Activated CD8-positive, alpha-beta memory T cell treated with anti-CD3 and anti-CD28 coated beads, Interleukin-2, amount 50 U/mL, for 4 hours (primary cell): ENCODE data around the gene TCOF1.

Source experiments
- DNase-seq: peaks from one replicate; pipeline ENCODE4 v3.0.0-alpha.2; 2020

Gene TCOF1

GRCh38 chr5:150357326-150358260, at the start of gene TCOF1:
TCOF1 (plus strand) TSS chr5:150357697; CDS start chr5:150357747, 50 bp downstream.
- peak; percentile 98 for DNase-seq

DNA sequence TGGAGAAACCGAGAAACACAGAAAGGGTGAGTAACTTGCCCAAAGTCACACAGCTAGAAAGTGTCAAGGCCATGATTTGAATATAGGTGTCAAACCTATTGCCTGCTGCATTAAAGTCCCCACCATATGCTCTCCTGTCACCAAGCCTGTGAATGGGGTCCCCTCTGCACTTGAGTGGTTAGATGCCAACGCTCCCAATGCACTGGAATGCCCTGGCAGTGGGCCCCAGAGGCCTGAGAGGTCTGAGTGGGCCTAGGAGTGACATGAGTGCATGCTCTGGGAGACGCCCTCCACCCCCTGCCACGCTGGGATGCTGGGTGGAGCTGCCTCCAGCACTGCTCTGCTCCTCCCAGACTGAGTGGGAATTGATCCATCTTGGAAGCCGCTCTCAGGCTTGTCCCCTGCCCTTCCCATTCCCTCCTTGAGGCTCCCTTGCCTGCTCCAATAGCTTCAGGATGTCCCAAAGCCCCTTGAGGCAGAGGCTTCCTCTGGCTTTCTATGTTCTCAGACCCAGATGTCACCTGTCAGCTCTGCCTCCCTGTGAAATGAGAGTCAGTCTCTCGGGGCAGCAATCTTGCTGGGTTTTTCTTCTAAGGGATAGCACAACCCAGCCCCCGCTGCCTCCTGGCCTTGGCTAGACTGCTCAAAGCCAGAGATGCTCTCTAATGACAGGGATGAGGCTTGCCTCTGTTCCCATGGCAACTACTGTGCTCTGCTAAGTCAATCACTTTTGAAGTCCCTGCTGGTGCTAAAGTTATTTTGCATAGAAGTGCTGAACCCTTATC, 48.2 kb upstream of the TCOF1 start:
- DNase-seq, result no peak

- DNase-seq, result no peak
Measured at GRCh38 chr5:150309886-150310239, 47.6 kb upstream of the TCOF1 start.

DNA sequence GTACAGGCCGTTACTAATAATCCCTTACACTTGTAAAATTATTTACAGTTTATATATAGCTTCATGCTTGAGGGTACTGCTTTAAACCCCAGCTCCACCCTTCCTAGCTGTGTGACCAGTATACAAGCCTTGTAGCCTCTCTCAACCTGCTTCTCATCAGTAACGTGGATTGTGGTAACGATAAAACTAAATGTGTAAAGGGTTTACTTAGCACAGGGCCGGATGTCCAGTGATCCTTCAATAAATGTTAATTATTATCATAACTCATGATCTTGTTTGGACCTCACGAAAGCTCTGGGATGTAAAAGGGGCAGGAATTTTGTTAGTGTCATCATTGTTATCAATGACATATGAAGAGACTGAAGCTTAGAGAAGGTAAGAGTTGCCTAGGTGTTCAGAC, 47.3 kb upstream of the TCOF1 start:
- DNase-seq, result no peak

DNA sequence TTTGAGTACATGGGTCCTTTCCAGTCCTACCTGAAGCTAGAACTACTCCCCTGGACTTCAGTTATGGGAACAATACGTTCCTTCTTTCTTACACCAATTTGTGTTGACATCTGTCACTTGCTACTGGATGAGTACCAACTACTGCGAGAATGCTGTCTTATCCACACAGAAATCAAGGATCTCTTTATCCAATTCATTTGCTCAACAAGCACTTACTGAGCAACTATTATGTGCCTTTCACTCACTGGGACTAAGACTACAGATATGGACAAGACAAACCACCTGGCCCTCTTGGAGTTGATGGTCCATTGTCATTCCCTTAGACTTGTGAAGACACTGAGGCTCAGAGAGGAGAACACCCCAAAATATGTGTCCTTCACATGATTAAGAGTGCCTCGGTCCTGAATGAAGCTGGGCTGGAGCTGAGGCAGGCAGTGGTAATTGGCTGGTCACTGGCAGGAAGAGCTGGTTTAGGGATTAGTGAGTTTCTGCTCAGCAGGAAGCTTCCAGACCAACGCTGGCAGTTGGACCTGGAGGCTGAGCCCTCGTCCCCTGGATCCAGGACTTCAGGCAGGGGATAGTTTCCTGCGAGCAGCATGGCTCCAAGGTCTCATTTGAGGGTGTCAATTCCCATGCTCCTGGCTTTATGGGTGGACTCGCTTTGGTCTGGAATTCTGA, 46.3 kb upstream of the TCOF1 start:
- DNase-seq, result no peak

GRCh38 chr5:150312518-150312917, 45.0 kb upstream of the TCOF1 start:
- no peak for DNase-seq

- no peak for DNase-seq
Measured at GRCh38 chr5:150313501-150313900, 44.0 kb upstream of the TCOF1 start.

GRCh38 chr5:150313921-150314716, 43.4 kb upstream of the TCOF1 start:
- DNase-seq, result no peak

- no peak for DNase-seq
Measured at GRCh38 chr5:150315245-150315644, 42.3 kb upstream of the TCOF1 start.

DNA sequence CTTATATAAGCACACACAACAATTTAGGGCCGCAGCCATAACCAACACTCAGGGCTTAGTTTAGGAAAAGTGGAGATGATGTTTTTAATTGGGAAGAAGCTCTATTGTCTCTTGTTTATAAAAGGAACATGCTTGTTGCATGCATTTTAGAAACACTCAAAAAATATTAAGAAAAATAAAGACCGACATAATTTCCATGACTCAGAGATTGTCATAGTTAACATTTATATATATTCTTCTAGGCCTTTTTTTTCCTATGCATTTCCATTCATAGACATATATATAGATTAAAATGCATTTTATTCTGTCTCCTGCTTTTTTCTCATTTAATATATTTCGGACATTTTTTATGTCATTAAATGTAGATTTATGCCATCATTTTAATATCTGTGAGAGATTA, 41.2 kb upstream of the TCOF1 start:
- DNase-seq, result no peak

DNA sequence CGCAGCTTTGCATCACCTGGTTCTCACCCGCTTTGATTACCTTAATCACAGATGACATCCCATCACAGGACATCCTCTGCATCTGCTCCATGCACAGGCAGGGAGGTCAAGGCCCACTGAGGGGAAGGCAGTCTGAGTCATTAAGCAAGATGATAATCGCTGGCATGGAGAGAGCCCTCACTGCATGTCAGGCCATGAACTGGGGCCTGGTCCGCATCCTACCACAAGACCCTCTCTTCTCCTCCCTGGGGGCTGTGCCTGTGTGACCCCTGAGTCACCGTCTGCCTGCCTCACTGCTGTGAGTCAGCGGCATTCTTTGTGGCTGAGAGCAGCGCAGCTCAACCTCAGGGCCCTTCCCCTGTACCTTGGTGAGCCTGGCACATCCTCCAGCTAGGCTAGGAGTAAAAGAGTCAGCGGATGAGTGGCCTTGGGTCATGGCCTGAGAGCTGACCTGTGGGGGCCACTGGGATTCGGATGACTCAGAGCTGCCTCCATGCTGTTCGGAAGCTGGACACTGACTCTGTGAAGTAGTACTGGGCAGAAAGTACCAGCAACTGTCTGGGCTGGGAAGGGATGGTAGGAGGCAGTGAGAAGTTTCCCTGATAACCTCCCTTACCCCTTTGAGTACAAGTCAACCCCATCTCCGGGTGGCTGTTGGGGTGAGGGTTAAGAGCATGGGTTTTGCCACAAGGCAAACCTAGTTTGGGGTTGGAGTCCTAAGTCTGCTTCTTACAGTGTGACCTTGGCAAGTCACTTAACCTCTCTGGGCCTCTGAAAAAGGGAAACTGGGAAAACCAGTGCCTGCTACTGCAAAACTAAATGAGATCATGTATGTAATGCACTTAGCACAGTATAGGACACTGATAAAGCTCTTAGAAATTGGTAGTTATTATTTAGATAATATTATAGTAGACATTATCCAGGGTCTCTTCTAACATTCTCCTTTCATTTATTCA, 40.2 kb upstream of the TCOF1 start:
- no peak for DNase-seq

- DNase-seq, result no peak
Measured at GRCh38 chr5:150318613-150319483, 38.6 kb upstream of the TCOF1 start.

DNA sequence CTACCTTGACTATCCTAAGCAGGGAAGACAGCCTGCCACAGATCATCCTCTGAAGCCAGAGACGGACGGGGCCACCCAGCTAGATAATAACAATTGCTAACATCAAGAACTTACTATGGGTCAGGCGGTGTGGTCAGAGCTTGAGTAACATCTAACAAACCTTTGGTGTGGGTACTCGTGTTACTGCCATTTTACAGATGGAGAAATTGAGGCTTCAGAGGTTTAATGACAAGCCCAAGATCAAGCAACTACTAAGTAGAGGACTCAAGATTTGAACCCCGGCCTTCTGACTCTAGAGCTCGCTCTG, 38.1 kb upstream of the TCOF1 start:
- DNase-seq, result no peak

DNA sequence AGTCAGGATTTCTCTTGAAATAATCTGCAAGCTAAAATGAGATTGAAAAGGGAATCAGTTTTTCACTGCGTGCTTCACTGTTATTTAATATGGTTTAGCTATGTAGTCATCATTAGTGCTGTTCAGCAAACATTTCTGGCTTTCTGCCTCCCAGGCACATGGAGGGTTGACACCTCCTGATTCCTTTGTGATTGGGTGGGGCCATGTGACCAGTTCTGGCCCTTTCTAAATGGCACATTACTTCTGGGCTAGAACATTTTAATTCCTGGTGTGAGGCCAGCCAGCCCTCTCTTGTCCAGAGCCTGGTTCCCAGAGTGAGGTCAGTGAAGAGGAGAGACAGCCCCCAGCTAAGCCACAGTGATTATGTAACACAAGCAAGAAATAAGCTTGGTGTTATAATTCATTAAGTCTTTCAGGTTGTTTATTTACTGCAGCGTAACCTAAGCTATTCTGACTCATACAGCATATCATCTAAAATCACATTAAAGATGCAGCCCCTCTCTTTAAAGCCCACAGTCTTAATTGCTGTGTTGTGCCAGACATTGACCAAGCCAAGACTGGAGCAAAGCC, 37.4 kb upstream of the TCOF1 start:
- no peak for DNase-seq

- DNase-seq, result no peak
Measured at GRCh38 chr5:150321211-150321610, 36.3 kb upstream of the TCOF1 start.

- DNase-seq, result no peak
Measured at GRCh38 chr5:150321784-150322183, 35.7 kb upstream of the TCOF1 start.

GRCh38 chr5:150322202-150322601, 35.3 kb upstream of the TCOF1 start:
- DNase-seq, result no peak

DNA sequence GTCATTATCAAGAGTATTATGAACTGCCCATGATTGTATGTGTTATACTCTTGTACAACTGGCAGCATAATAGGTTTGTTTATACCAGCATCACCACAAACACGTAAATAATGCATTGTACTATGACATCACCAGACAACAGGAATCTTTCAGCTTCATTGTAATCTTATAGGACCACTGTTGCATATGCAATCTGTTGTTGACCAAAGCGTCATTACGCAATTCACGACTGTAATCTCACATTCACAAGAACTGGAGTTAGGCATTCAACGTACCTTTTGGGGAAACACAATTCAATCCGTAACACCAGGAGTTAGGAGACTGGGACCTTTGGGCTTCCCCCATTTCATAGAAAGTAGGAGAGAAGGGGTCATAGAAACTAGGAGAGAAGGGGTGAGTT, 34.4 kb upstream of the TCOF1 start:
- DNase-seq, result no peak

GRCh38 chr5:150323819-150324218, 33.7 kb upstream of the TCOF1 start:
- no peak for DNase-seq

DNA sequence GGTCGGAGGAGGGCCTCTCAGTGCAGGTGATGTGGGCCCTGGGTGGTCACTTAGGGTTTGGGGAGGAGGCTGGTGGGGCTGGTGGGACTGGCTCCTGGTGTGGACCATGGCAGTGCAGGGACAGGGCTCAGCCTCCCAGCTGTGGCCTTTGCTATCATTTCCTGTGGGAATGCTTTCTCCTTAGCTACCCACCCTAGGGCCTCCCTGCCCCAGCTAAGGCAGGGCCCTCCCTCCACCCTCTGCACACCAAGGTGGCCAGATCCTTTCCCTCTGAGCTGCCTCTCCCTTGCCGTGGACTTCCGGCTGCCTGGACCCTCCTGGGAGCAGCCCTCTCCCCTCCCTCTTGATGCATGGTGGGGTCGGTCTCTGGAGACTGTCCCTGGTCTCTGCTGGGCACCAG, 32.1 kb upstream of the TCOF1 start:
- no peak for DNase-seq
